OCI-LY1 (cell line): ENCODE data around the gene TLE4.

Experiments used
- EZH2 ChIP-seq: fragments of 200-600 bp; sonication (generic), shearing (Covaris generic); IDR thresholded peaks from 2 replicates; pipeline ENCODE4 v1.8.0; 2017; ENCODE audit warnings: borderline replicate concordance, mixed run types, mild to moderate bottlenecking, antibody characterized with exemption, low read length, moderate library complexity, mixed read lengths
- TF ChIP-seq, protein P1 (sequence below): fragments of 200-600 bp; sonication (generic), shearing (Covaris generic); IDR thresholded peaks from 2 replicates; pipeline ENCODE4 v1.5.1; 2017; ENCODE audit warnings: mild to moderate bottlenecking, antibody characterized with exemption, low read length, moderate library complexity, mixed read lengths

DNA sequence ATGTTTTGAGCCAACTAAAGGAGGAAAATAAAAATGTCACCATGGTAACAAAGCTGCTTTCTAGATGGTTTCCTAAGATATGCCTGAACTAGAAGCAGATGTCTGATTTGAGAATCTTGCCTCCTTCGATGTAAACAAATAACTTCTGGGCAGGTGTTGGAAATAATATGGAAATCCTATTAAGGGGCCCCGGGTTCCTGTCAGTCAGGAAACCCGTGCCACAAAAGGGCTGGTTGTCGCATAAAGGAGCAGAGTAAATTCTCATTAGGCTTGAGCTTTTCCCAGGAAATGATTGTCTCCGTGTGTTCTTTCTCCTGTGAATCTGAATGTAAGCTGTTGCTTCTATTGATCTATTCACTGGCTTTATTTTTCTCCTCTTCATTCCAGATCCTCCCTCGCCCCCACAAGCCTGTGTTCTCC, 90.8 kb downstream of the TLE4 start:
- TF ChIP-seq, protein P1, sequence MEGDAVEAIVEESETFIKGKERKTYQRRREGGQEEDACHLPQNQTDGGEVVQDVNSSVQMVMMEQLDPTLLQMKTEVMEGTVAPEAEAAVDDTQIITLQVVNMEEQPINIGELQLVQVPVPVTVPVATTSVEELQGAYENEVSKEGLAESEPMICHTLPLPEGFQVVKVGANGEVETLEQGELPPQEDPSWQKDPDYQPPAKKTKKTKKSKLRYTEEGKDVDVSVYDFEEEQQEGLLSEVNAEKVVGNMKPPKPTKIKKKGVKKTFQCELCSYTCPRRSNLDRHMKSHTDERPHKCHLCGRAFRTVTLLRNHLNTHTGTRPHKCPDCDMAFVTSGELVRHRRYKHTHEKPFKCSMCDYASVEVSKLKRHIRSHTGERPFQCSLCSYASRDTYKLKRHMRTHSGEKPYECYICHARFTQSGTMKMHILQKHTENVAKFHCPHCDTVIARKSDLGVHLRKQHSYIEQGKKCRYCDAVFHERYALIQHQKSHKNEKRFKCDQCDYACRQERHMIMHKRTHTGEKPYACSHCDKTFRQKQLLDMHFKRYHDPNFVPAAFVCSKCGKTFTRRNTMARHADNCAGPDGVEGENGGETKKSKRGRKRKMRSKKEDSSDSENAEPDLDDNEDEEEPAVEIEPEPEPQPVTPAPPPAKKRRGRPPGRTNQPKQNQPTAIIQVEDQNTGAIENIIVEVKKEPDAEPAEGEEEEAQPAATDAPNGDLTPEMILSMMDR: no peak
- TF ChIP-seq EZH2: no peak
